ENCODE results near the gene AMOTL2. TPM values are rescaled to one million over a fixed set of nuclear protein-coding genes. Genes with fewer than 3 reads are reported as not detected.

AMOTL2 gene
- total and polyA plus RNA-seq, 2 donors (not counting 1 experiment from before 2014, with no cell fraction given), result not detected

GRCh38 chr3:134318166-134318565 lies 56.1 kb downstream of the AMOTL2 start:
- Histone ChIP-seq H3K36me3 (replicated peaks in 1 of 2; ENCODE audit: control extremely low read depth in 1 of 2, control insufficient read depth in 1 of 2, extremely low read depth in 1 of 2, insufficient read depth in 2 of 2, low read length in 1 of 2) (no peaks in the 10 kb centered on the region), H3K4me2 (replicated peaks; ENCODE audit: low read depth, low read length, poor library complexity, severe bottlenecking) (no peak overlapping the region), H4K20me1 (ENCODE audit: control insufficient read depth, insufficient read depth, low read length, poor library complexity, severe bottlenecking) (no peaks in the 10 kb centered on the region), H3K9me3 (ENCODE audit: control extremely low read depth in 1 of 3, control insufficient read depth in 2 of 3, insufficient read depth in 1 of 3, low read length in 2 of 3) (no peaks in the 10 kb centered on the region), H3K27me3 (replicated peaks in 1 of 4; ENCODE audit: control extremely low read depth in 1 of 4, control insufficient read depth in 3 of 4, insufficient read depth in 4 of 4, low read length in 3 of 4) (peaks cover 0 to 18% (median 3%) of the 10 kb centered on the region in 4 experiments), H3K4me3 (ENCODE audit: control extremely low read depth in 1 of 5, extremely low read depth in 1 of 5, insufficient read depth in 1 of 5, low read depth in 2 of 5, low read length in 4 of 5) (no peak overlapping the region), H3K9ac (ENCODE audit: low read length) (no peak overlapping the region), H3K79me2 (ENCODE audit: control insufficient read depth, insufficient read depth, low read length) (no peaks in the 10 kb centered on the region), H2AFZ (ENCODE audit: insufficient read depth, low read depth, low read length, poor library complexity, severe bottlenecking) (no peak overlapping the region), H3K27ac (ENCODE audit: low read length in 2 of 2) (no peak overlapping the region), H3K4me1 (ENCODE audit: control insufficient read depth in 2 of 2, insufficient read depth in 2 of 2, low read length in 2 of 2) (no peaks in the 10 kb centered on the region)
- no peak overlapping the region for H3K4me3 Mint-ChIP-seq
- ChIA-PET CTCF (interaction anchor here (1.0 to 1.1 kb wide), 2 partner anchors 10 to 89 kb away, joined by 3 to 6 read pairs; no protein-coding TSS in a partner anchor), POLR2A (no interaction called here)
- peaks cover 33% of the 10 kb centered on the region for H3K27me3 Mint-ChIP-seq
- no peaks in the 10 kb centered on the region for H3K4me1 Mint-ChIP-seq
- WGBS (ENCODE audit: insufficient coverage), result no CpG with 5 or more reads among the region's 2 CpGs
- DNase-seq (no peak), ATAC-seq (ENCODE audit: low read depth) (no peak)
- H3K27ac Mint-ChIP-seq, result no peak overlapping the region
- intact Hi-C loops (cut with micrococcal nuclease), result no loop called here
- no peaks in the 10 kb centered on the region for H3K9me3 Mint-ChIP-seq (ENCODE audit: insufficient read depth)
- TF ChIP-seq EZH2 (IDR thresholded peaks at IDR 0.05; ENCODE audit: borderline replicate concordance, insufficient read depth, low read depth, low read length, poor library complexity, severe bottlenecking), result no peak
- TF ChIP-seq CTCF (IDR thresholded peaks at IDR 0.05), result no peak

- 86% methylated on average over 4 of the region's 6 CpGs for WGBS (ENCODE audit: insufficient coverage)
- CTCF ChIA-PET, result interaction anchor here (1.0 to 1.1 kb wide), 2 partner anchors 9 to 88 kb away, joined by 3 to 6 read pairs; no protein-coding TSS in a partner anchor
- peaks cover 0 to 23% (median 3%) of the 10 kb centered on the region in 4 experiments for H3K27me3 ChIP-seq (replicated peaks in 1 of 4; ENCODE audit: control extremely low read depth in 1 of 4, control insufficient read depth in 3 of 4, insufficient read depth in 4 of 4, low read length in 3 of 4)
- intact Hi-C loops (cut with micrococcal nuclease), result no loop called here
- H3K9me3 Mint-ChIP-seq (ENCODE audit: insufficient read depth), result no peaks in the 10 kb centered on the region
- H2AFZ ChIP-seq (ENCODE audit: insufficient read depth, low read depth, low read length, poor library complexity, severe bottlenecking), result no peak overlapping the region
- no peak overlapping the region for H3K4me3 ChIP-seq (ENCODE audit: control extremely low read depth in 1 of 5, extremely low read depth in 1 of 5, insufficient read depth in 1 of 5, low read depth in 2 of 5, low read length in 4 of 5)
- H3K27me3 Mint-ChIP-seq, result peaks cover 28% of the 10 kb centered on the region
- H3K79me2 ChIP-seq (ENCODE audit: control insufficient read depth, insufficient read depth, low read length), result no peaks in the 10 kb centered on the region
- no peak for TF ChIP-seq EZH2 (IDR thresholded peaks at IDR 0.05; ENCODE audit: borderline replicate concordance, insufficient read depth, low read depth, low read length, poor library complexity, severe bottlenecking)
- TF ChIP-seq CTCF (IDR thresholded peaks at IDR 0.05), result no peak
- no peaks in the 10 kb centered on the region for H3K4me1 Mint-ChIP-seq
- H4K20me1 ChIP-seq (ENCODE audit: control insufficient read depth, insufficient read depth, low read length, poor library complexity, severe bottlenecking), result no peaks in the 10 kb centered on the region
- H3K4me1 ChIP-seq (ENCODE audit: control insufficient read depth in 2 of 2, insufficient read depth in 2 of 2, low read length in 2 of 2), result peaks cover 0 to 2% of the 10 kb centered on the region in 2 donors
- no peak overlapping the region for H3K27ac Mint-ChIP-seq
- H3K9me3 ChIP-seq (ENCODE audit: control extremely low read depth in 1 of 3, control insufficient read depth in 2 of 3, insufficient read depth in 1 of 3, low read length in 2 of 3), result peaks cover 0 to 2% (median 0%) of the 10 kb centered on the region in 3 donors
- POLR2A ChIA-PET, result no interaction called here
- DNase-seq (no peak), ATAC-seq (ENCODE audit: low read depth) (no peak)
- no peak overlapping the region for H3K4me3 Mint-ChIP-seq
- H3K4me2 ChIP-seq (replicated peaks; ENCODE audit: low read depth, low read length, poor library complexity, severe bottlenecking), result no peak overlapping the region
- no peak overlapping the region for H3K9ac ChIP-seq (ENCODE audit: low read length)
- H3K27ac ChIP-seq (ENCODE audit: low read length in 2 of 2), result no peak overlapping the region
- no peaks in the 10 kb centered on the region for H3K36me3 ChIP-seq (replicated peaks in 1 of 2; ENCODE audit: control extremely low read depth in 1 of 2, control insufficient read depth in 1 of 2, extremely low read depth in 1 of 2, insufficient read depth in 2 of 2, low read length in 1 of 2)
Measured at GRCh38 chr3:134317106-134317947, 56.9 kb downstream of the AMOTL2 start.
